ENCODE measurements around the gene PRKCSH.

The PRKCSH gene

DNA sequence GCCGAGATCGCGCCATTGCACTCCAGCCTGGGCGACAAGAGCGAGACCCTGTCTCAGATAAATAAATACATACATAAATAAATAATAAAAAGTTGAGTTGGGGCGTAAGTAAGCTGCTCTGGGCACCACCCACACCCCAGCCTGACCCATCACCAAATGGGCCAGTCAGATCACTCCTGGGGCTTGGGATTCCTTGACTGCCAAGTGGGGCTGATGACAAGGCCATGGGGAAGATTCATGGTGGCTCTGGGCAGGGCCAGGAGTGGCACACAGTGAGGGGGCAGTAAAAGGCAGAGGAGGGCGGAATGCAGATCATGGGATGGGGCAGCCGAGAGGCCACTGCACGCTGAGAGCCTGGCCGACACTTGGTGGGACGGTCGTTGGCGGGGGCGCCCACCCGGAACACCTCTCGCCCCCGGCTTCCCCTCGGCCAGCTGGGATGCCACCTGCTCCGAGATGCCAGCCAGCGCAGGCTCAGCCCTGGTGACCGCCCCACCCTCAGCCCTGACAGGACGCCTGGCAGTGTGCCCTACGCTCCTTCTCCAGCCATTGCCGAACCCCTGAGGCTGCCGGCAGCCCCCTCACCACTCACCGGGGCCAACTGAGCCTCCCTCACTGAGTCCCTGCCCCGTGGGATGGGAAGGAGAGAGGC is 59.3 kb downstream of the PRKCSH start:
- no peak for DNase-seq (ENCODE audit: low read depth)
- no peak overlapping the region for H3K4me3 ChIP-seq (ENCODE audit: low read depth, low read length)
- no peak for TF ChIP-seq CTCF (IDR thresholded peaks at IDR 0.05; ENCODE audit: insufficient read depth, low read depth, low read length, missing control alignments)

GRCh38 chr19:11495481-11495880 is 60.0 kb downstream of the PRKCSH start:
- H3K4me3 ChIP-seq (ENCODE audit: low read depth, low read length) = no peak overlapping the region
- no peak for DNase-seq (ENCODE audit: low read depth)
- TF ChIP-seq CTCF (IDR thresholded peaks at IDR 0.05; ENCODE audit: insufficient read depth, low read depth, low read length, missing control alignments) = no peak

GRCh38 chr19:11495885-11496284 is 60.5 kb downstream of the PRKCSH start:
- H3K4me3 ChIP-seq (ENCODE audit: low read depth, low read length) = no peak overlapping the region
- no peak for DNase-seq (ENCODE audit: low read depth)
- no peak for TF ChIP-seq CTCF (IDR thresholded peaks at IDR 0.05; ENCODE audit: insufficient read depth, low read depth, low read length, missing control alignments)

- no peak overlapping the region for H3K4me3 ChIP-seq (ENCODE audit: low read depth, low read length)
- peak; percentile 71 for DNase-seq (ENCODE audit: low read depth)
- TF ChIP-seq CTCF (IDR thresholded peaks at IDR 0.05; ENCODE audit: insufficient read depth, low read depth, low read length, missing control alignments) = peak; percentile 72
Observed at GRCh38 chr19:11496391-11497163, 61.1 kb downstream of the PRKCSH start.

GRCh38 chr19:11499220-11499726 is 63.8 kb downstream of the PRKCSH start:
- no peak overlapping the region for H3K4me3 ChIP-seq (ENCODE audit: low read depth, low read length)
- TF ChIP-seq CTCF (IDR thresholded peaks at IDR 0.05; ENCODE audit: insufficient read depth, low read depth, low read length, missing control alignments) = no peak
- no peak for DNase-seq (ENCODE audit: low read depth)

GRCh38 chr19:11499890-11500420 is 64.5 kb downstream of the PRKCSH start:
- no peak for DNase-seq (ENCODE audit: low read depth)
- TF ChIP-seq CTCF (IDR thresholded peaks at IDR 0.05; ENCODE audit: insufficient read depth, low read depth, low read length, missing control alignments) = no peak
- no peak overlapping the region for H3K4me3 ChIP-seq (ENCODE audit: low read depth, low read length)

Data from GM12865 (cell line).